ENCODE data around the gene VAMP2. TPM values are rescaled to one million over a fixed set of nuclear protein-coding genes. Genes with fewer than 3 reads are reported as not detected.

VAMP2 gene
- total RNA-seq, 4 donors from 2014 or later, result 10.9 to 37.0 (median 25.7) TPM

DNA sequence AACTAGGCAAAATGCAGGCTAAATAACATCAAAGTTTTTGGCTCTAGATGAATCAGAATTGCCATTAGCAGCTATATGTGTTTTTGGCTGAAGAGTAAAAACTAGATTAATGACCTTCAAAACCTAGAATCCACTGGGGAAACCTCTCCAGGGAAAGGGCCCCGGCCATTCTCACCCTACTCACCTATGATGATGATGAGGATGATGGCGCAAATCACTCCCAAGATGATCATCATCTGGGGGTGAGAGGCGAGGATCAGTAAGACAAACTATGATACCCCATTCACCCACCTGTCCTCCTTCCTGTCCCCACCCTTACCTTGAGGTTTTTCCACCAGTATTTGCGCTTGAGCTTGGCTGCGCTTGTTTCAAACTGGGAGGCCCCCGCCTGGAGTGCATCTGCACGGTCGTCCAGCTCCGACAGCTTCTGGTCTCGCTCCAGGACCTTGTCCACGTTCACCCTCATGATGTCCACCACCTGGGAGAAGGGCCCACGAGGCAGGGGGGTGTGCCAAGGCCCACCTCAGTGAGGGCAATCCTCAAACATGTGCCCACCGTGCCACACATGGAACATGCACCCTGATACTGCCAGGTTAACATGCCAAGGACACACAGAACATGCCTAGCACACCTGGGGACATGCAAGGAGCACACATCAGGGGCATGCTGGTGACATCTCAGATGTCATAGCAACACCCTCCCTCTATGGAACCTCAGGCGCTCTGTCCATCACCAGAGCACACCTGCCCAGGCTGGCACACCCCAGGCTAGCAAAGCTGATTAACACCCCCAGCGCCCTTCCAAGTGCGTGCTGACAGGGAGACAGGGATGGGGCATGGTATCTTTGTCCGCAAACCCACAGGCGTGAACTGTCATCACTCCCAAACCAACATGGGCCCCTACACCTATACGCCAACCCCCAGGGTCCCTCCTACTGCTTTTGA lies 1.2 kb downstream of the VAMP2 start:
- in situ Hi-C loops (cut with MboI; ENCODE audit: low sequenced_read_pairs in 4 of 4), result no loop called here
- TF ChIP-seq POLR2A (IDR thresholded peaks at IDR 0.05), result no peak
- TF ChIP-seq, protein P1, sequence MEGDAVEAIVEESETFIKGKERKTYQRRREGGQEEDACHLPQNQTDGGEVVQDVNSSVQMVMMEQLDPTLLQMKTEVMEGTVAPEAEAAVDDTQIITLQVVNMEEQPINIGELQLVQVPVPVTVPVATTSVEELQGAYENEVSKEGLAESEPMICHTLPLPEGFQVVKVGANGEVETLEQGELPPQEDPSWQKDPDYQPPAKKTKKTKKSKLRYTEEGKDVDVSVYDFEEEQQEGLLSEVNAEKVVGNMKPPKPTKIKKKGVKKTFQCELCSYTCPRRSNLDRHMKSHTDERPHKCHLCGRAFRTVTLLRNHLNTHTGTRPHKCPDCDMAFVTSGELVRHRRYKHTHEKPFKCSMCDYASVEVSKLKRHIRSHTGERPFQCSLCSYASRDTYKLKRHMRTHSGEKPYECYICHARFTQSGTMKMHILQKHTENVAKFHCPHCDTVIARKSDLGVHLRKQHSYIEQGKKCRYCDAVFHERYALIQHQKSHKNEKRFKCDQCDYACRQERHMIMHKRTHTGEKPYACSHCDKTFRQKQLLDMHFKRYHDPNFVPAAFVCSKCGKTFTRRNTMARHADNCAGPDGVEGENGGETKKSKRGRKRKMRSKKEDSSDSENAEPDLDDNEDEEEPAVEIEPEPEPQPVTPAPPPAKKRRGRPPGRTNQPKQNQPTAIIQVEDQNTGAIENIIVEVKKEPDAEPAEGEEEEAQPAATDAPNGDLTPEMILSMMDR (IDR thresholded peaks at IDR 0.05 in 4 of 5, conservative IDR thresholded peaks at IDR 0.05 in 1 of 5), result no peak
- no peak for DNase-seq

DNA sequence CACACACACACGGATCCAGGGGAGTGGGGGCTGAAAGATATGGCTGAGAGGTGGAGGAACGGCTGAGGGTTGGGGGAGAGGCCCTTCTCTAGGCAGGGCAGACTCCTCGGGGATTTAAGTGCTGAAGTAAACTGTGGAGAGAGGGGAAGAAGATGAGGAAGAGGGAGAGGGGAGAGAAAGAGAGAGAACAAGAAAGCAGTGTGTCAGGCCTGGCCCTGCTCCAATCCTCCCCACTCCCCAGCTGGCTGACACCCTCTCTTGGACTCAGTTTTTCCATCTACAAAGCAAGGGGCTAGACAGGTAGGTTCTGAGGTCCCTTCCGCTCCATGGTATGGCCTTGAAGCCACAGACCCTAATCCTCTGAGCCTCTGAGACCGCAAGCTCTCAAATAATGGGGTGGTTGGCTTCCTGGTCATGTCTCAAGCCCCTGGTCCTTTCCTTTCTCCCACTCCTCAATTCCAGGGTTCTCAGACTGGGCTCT lies 2.0 kb downstream of the VAMP2 start:
- H3K27me3 ChIP-seq, result no peaks in the 10 kb centered on the region
- in situ Hi-C loops (cut with MboI; ENCODE audit: low sequenced_read_pairs in 4 of 4), result no loop called here
- peaks cover 41 to 55% of the 10 kb centered on the region in 2 donors for H3K4me1 ChIP-seq
- intact Hi-C loops (cut with DNase I; ENCODE audit: low total_unique reads), result no loop called here
- ATAC-seq (no peak), DNase-seq (no peak)
- TF ChIP-seq, protein P1 (IDR thresholded peaks at IDR 0.05 in 4 of 5, conservative IDR thresholded peaks at IDR 0.05 in 1 of 5), result no peak
- no peak for TF ChIP-seq POLR2A (IDR thresholded peaks at IDR 0.05)
- peak overlapping the region; percentile 98 to 100 (median 99) for H3K27ac ChIP-seq
- H3K4me3 ChIP-seq, result peak overlapping the region in 1 of 4 donors; percentile 92
- H3K9me3 ChIP-seq, result no peaks in the 10 kb centered on the region
- peaks cover 0 to 19% of the 10 kb centered on the region in 2 donors for H3K36me3 ChIP-seq

More for the DNA sequence above, 1.2 kb downstream of the VAMP2 start:
- H3K27ac ChIP-seq, result peak overlapping the region; percentile 98 to 100 (median 99)
- no peaks in the 10 kb centered on the region for H3K27me3 ChIP-seq
- intact Hi-C loops (cut with DNase I; ENCODE audit: low total_unique reads), result loop anchor here (2.0 kb wide), 1 partner anchor 61 kb away; no protein-coding TSS in a partner anchor
- peaks cover 0 to 19% of the 10 kb centered on the region in 2 donors for H3K36me3 ChIP-seq
- no peaks in the 10 kb centered on the region for H3K9me3 ChIP-seq
- H3K4me1 ChIP-seq, result peaks cover 41 to 55% of the 10 kb centered on the region in 2 donors
- peak overlapping the region; percentile 74 to 92 (median 78) for H3K4me3 ChIP-seq
- no peak for ATAC-seq

DNA sequence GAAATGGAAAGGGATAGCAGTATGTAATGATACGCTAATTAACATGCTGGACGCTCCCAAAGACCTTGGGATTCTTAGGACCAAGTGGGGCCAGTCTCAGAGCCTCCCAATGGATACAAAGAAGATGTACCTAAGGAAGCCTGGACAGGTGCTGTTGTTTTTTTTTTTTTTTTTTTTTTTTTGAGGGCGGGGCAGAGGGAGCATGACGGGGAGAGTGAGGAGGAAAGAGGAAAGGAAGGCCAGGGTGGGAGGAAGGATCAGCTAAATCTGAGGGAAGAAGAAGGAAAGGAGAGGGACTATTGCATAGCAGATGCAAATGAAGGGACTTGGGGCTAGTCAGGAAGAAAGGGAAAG lies 2.5 kb downstream of the VAMP2 start:
- intact Hi-C loops (cut with DNase I; ENCODE audit: low total_unique reads), result no loop called here
- no peaks in the 10 kb centered on the region for H3K27me3 ChIP-seq
- H3K4me3 ChIP-seq, result no peak overlapping the region
- peaks cover 0 to 19% of the 10 kb centered on the region in 2 donors for H3K36me3 ChIP-seq
- peak overlapping the region; percentile 98 to 100 (median 99) for H3K27ac ChIP-seq
- in situ Hi-C loops (cut with MboI; ENCODE audit: low sequenced_read_pairs in 4 of 4), result no loop called here
- H3K9me3 ChIP-seq, result no peaks in the 10 kb centered on the region
- DNase-seq, result no peak
- no peak for ATAC-seq
- TF ChIP-seq, protein P1 (IDR thresholded peaks at IDR 0.05 in 4 of 5, conservative IDR thresholded peaks at IDR 0.05 in 1 of 5), result no peak
- no peak for TF ChIP-seq POLR2A (IDR thresholded peaks at IDR 0.05)
- H3K4me1 ChIP-seq, result peaks cover 41 to 55% of the 10 kb centered on the region in 2 donors

DNA sequence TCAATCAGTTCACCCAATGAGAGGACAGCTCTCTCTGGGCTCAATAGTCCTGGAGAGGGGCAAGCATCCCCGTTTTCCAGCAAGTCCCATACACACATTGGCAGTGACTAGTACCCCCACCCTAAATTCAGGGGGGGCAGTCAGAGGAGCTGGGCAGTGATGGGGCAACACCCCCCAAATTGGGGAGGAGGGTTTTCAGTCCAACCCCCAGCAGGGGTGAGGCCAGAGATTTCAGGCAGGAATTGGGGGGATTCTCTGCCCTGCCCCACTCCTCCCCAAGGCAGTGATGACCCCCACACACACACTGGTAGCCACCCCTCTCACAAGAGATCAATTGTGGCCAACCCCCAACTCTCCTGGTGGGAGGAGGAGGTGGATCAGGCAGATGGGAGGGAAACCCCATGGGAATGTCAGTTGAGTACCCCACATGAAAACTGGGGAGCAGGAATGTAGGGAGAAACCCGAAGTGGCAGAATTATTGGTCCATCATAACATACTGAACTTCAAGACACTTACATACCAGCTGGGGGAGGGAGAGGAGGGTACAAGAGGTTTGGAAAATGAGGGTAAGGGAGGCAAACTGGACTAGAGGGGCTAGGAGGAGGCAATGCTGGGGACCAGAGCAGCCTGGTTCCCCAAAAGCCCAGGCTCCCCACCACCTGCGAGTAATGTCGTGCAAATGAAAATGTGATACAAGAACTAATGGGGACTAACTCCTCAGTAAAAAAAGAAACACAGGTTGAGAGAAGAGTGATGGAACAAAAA lies 3.1 kb downstream of the VAMP2 start:
- no peak overlapping the region for H3K4me3 ChIP-seq
- peaks cover 37 to 51% of the 10 kb centered on the region in 2 donors for H3K4me1 ChIP-seq
- no peaks in the 10 kb centered on the region for H3K27me3 ChIP-seq
- H3K27ac ChIP-seq, result peak overlapping the region; percentile 98 to 100 (median 99)
- TF ChIP-seq, protein P1 (IDR thresholded peaks at IDR 0.05 in 4 of 5, conservative IDR thresholded peaks at IDR 0.05 in 1 of 5), result no peak
- no peak for TF ChIP-seq POLR2A (IDR thresholded peaks at IDR 0.05)
- in situ Hi-C loops (cut with MboI; ENCODE audit: low sequenced_read_pairs in 4 of 4) (no loop called here), intact Hi-C loops (cut with DNase I; ENCODE audit: low total_unique reads) (loop anchor here (2.0 to 10.0 kb wide), 2 partner anchors 27 to 585 kb away; partner anchors contain the start of gene CD68)
- no peaks in the 10 kb centered on the region for H3K9me3 ChIP-seq
- peaks cover 0 to 19% of the 10 kb centered on the region in 2 donors for H3K36me3 ChIP-seq
- DNase-seq (no peak), ATAC-seq (no peak)
